Fibroblast of lung (primary cell): Measurements from ENCODE around the gene ANKZF1. TPM values are rescaled to one million over a fixed set of nuclear protein-coding genes. Genes with fewer than 3 reads are reported as not detected.
A peak's percentile ranks its signal among the peaks of the same experiment; 100 is the strongest.

Source experiments
- DNase-seq, 2 donors: peaks; one replicate each; pipeline versions ENCODE4 v3.0.0 to v3.0.0-alpha.2; 2010; ENCODE audit warnings: low read depth in 2 of 2
- H2AFZ ChIP-seq: 2 replicates; pipeline ENCODE4 v1.5.1; 2012; ENCODE audit warnings: low read length, control low read depth, inconsistent platforms
- H3K27ac ChIP-seq: 2 replicates; pipeline ENCODE4 v1.5.1; 2011; ENCODE audit warnings: low read length, control low read depth; ENCODE audit not compliant: insufficient read depth
- H3K27me3 ChIP-seq: 2 replicates; pipeline ENCODE4 v1.5.1; 2011; ENCODE audit warnings: mild to moderate bottlenecking, low read length; ENCODE audit not compliant: control insufficient read depth, insufficient read depth
- H3K36me3 ChIP-seq: 2 replicates; pipeline ENCODE4 v1.5.1; 2011; ENCODE audit warnings: low read length; ENCODE audit not compliant: control insufficient read depth, insufficient read depth
- H3K4me1 ChIP-seq: 2 replicates; pipeline ENCODE4 v1.5.1; 2011; ENCODE audit warnings: low read length; ENCODE audit not compliant: control insufficient read depth, insufficient read depth; ENCODE audit errors: extremely low read depth
- H3K4me2 ChIP-seq: 2 replicates; pipeline ENCODE4 v1.5.1; 2011; ENCODE audit warnings: low read length, control low read depth; ENCODE audit not compliant: insufficient read depth; ENCODE audit errors: extremely low read depth
- H3K4me3 ChIP-seq, 4 experiments: fragments of 200-600 bp in 1 of 4; sonication (generic) in 1 of 4; replicated peaks in 1 of 4; 2 replicates each; pipeline ENCODE4 v1.5.1; 2011 to 2016; ENCODE audit warnings: low read length in 4 of 4, low read depth in 3 of 4, mild to moderate bottlenecking in 3 of 4, control low read depth in 2 of 4, inconsistent platforms in 1 of 4, mixed read lengths in 1 of 4; ENCODE audit not compliant: insufficient read depth in 1 of 4; ENCODE audit errors: control extremely low read depth in 1 of 4
- H3K79me2 ChIP-seq: 2 replicates; pipeline ENCODE4 v1.5.1; 2012; ENCODE audit warnings: mild to moderate bottlenecking, low read length, inconsistent platforms; ENCODE audit not compliant: control insufficient read depth, insufficient read depth
- H3K9ac ChIP-seq: 2 replicates; pipeline ENCODE4 v1.5.1; 2011; ENCODE audit warnings: mild to moderate bottlenecking, low read length, control low read depth; ENCODE audit not compliant: insufficient read depth
- H3K9me3 ChIP-seq: 2 replicates; pipeline ENCODE4 v1.5.1; 2012; ENCODE audit warnings: low read depth, low read length; ENCODE audit not compliant: control insufficient read depth, insufficient read depth
- H4K20me1 ChIP-seq: 2 replicates; pipeline ENCODE4 v1.5.1; 2011; ENCODE audit warnings: low read length; ENCODE audit not compliant: control insufficient read depth, insufficient read depth; ENCODE audit errors: extremely low read depth
- CTCF ChIP-seq, 2 donors: IDR thresholded peaks in 1 of 2; conservative IDR thresholded peaks in 1 of 2; 1 replicate in 1 of 2; 2 replicates in 1 of 2; pipeline ENCODE4 v1.5.1; 2011 to 2012; ENCODE audit warnings: low read length in 2 of 2, control low read depth in 1 of 2, inconsistent platforms in 1 of 2, low read depth in 1 of 2, mild to moderate bottlenecking in 1 of 2
- EZH2 ChIP-seq: IDR thresholded peaks from 2 replicates; pipeline ENCODE4 v1.5.1; 2012; ENCODE audit warnings: low read length, control low read depth, mild to moderate bottlenecking; ENCODE audit errors: missing control alignments
- polyA plus RNA-seq, 2 donors: library from polyadenylated mRNA; depleted of rRNA in 1 of 2; stranded (reverse) in 1 of 2; unstranded in 1 of 2; fragments of >200 nt; gene quantifications; 2 replicates each; pipeline ENCODE4 v1.2.1, GENCODE V29; 2011 to 2012; ENCODE audit warnings: missing spikeins in 1 of 2
- total RNA-seq: library from RNA; depleted of rRNA; stranded (reverse); fragments of >200 nt; gene quantifications from 2 replicates; pipeline ENCODE4 v1.2.1, GENCODE V29; 2014

ANKZF1 gene
- total and polyA plus RNA-seq, 2 donors (not counting 1 experiment from before 2014, with no cell fraction given), result 13.2 to 32.7 TPM

DNA sequence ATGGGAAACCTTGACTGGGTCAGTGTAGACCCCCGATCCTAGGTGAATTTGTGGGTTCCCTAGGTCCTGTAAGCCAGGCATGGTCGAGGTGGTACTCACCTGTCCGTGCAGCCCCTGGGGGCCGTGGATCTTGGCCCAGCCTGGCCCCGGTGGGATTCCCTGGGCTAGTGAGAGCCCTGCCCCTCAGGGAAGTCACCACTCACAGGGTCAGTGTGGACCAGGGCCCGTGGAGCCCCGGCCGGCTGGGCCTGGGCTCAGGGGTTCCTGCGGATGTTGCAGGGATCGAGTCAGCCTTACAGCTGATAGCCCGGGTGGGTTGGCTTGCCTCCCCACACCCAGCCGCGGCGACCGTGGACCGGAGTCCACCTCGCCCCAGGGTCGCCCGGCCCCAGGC lies 698 bp upstream of the ANKZF1 start:
- Histone ChIP-seq H3K36me3 (peaks cover 15% of the 10 kb centered on the region), H3K9me3 (no peaks in the 10 kb centered on the region), H3K4me2 (peak overlapping the region; percentile 97), H3K27me3 (no peaks in the 10 kb centered on the region), H3K79me2 (peaks cover 16% of the 10 kb centered on the region), H4K20me1 (no peaks in the 10 kb centered on the region), H3K4me3 (peak overlapping the region; percentile 59 to 89 (median 72)), H3K27ac (peak overlapping the region; percentile 81), H3K9ac (peak overlapping the region; percentile 91), H3K4me1 (peaks cover 2% of the 10 kb centered on the region), H2AFZ (peak overlapping the region; percentile 40)
- no peak for DNase-seq
- TF ChIP-seq EZH2 (no peak), CTCF (conservative IDR thresholded peaks at IDR 0.05 in 1 of 2, IDR thresholded peaks at IDR 0.05 in 1 of 2; ENCODE audit: low read depth in 1 of 2, low read length in 2 of 2) (no peak)

DNA sequence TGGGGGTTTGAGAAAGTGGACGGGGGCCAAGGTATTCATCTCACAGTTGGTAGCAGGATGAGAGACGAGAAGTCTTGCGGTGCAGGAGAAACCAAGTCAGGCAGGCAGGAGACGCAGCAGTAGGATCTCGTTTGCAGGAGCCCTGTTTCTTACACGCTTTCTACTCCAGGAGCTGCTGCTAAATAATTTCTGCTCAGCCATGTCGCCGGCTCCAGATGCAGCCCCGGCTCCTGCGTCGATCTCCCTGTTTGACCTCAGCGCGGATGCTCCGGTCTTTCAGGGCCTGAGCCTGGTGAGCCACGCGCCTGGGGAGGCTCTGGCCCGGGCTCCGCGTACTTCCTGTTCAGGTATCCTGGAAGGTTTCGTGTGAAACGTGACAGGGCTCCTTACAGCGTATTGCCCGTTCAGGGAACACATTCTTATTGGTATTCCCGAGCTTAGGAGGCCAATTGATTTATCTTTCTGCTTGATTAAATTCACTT lies 494 bp downstream of the ANKZF1 start:
- Histone ChIP-seq H3K4me1 (peaks cover 2% of the 10 kb centered on the region), H3K36me3 (peaks cover 9% of the 10 kb centered on the region)
- DNase-seq, result peak; percentile 36 to 38

DNA sequence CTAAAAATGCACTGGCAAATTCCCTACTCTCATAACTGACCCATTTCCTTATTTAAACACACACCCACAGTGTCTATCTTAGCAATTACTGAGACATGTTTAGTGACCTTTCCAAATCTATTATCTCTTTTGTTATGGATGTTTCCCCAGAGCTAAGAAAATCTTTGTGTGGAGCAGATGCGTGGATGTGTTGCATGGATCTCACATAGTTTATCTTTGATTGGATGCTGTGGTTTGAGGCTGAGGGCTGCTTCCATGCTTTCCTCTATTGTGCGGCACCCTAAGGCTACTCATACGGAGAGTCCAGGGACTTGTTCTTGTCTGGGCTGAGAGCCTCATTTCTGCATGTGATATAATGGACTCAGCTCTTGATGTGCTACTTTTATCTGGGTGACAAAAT lies 4.7 kb downstream of the ANKZF1 start:
- no peak overlapping the region for H3K4me2 ChIP-seq
- peaks cover 1% of the 10 kb centered on the region for H3K79me2 ChIP-seq
- peaks cover 2% of the 10 kb centered on the region for H3K4me1 ChIP-seq
- H4K20me1 ChIP-seq, result no peaks in the 10 kb centered on the region
- H3K9ac ChIP-seq, result no peak overlapping the region
- H3K9me3 ChIP-seq, result no peaks in the 10 kb centered on the region
- H3K4me3 ChIP-seq, result no peak overlapping the region
- H3K27me3 ChIP-seq, result no peaks in the 10 kb centered on the region
- no peak overlapping the region for H2AFZ ChIP-seq
- H3K36me3 ChIP-seq, result peaks cover 18% of the 10 kb centered on the region
- TF ChIP-seq CTCF (conservative IDR thresholded peaks at IDR 0.05 in 1 of 2, IDR thresholded peaks at IDR 0.05 in 1 of 2; ENCODE audit: low read depth in 1 of 2, low read length in 2 of 2) (no peak), EZH2 (no peak)
- no peak overlapping the region for H3K27ac ChIP-seq
- no peak for DNase-seq

More for the DNA sequence above, 494 bp downstream of the ANKZF1 start:
- no peaks in the 10 kb centered on the region for H4K20me1 ChIP-seq
- peaks cover 16% of the 10 kb centered on the region for H3K79me2 ChIP-seq
- no peaks in the 10 kb centered on the region for H3K9me3 ChIP-seq
- peak overlapping the region; percentile 59 to 91 (median 82) for H3K4me3 ChIP-seq
- H3K27me3 ChIP-seq, result no peaks in the 10 kb centered on the region
- H2AFZ ChIP-seq, result peak overlapping the region; percentile 81
- no peak for TF ChIP-seq EZH2
- TF ChIP-seq CTCF (conservative IDR thresholded peaks at IDR 0.05 in 1 of 2, IDR thresholded peaks at IDR 0.05 in 1 of 2; ENCODE audit: low read depth in 1 of 2, low read length in 2 of 2), result no peak
- peak overlapping the region; percentile 73 for H3K27ac ChIP-seq
- peak overlapping the region; percentile 76 for H3K4me2 ChIP-seq
- H3K9ac ChIP-seq, result peak overlapping the region; percentile 68
